Fibroblast of pulmonary artery (primary cell): Measurements from ENCODE around the gene KDM2A.

ENCODE experiments used
- DNase-seq: peaks from one replicate; pipeline ENCODE4 v3.0.0-alpha.2; 2010; ENCODE audit warnings: low read depth
- H3K4me3 ChIP-seq: replicated peaks from 2 replicates; pipeline ENCODE4 v1.5.1; 2011; ENCODE audit warnings: low read depth, mild to moderate bottlenecking, control low read depth, low read length, moderate library complexity
- TF ChIP-seq, protein P1 (sequence below): IDR thresholded peaks from 2 replicates; pipeline ENCODE4 v1.5.1; 2011; ENCODE audit warnings: mild to moderate bottlenecking, control low read depth, low read length, inconsistent platforms; ENCODE audit errors: missing control alignments

KDM2A gene

GRCh38 chr11:67266449-67267187 is 147.6 kb downstream of the KDM2A start, which contains the start of gene GRK2:
Gene GRK2 (plus strand): TSS chr11:67266473. CDS start chr11:67266700, 227 bp downstream.
- TF ChIP-seq, protein P1, sequence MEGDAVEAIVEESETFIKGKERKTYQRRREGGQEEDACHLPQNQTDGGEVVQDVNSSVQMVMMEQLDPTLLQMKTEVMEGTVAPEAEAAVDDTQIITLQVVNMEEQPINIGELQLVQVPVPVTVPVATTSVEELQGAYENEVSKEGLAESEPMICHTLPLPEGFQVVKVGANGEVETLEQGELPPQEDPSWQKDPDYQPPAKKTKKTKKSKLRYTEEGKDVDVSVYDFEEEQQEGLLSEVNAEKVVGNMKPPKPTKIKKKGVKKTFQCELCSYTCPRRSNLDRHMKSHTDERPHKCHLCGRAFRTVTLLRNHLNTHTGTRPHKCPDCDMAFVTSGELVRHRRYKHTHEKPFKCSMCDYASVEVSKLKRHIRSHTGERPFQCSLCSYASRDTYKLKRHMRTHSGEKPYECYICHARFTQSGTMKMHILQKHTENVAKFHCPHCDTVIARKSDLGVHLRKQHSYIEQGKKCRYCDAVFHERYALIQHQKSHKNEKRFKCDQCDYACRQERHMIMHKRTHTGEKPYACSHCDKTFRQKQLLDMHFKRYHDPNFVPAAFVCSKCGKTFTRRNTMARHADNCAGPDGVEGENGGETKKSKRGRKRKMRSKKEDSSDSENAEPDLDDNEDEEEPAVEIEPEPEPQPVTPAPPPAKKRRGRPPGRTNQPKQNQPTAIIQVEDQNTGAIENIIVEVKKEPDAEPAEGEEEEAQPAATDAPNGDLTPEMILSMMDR, result no peak
- H3K4me3 ChIP-seq, result peak within 1 kb of the TSS; percentile 80
- DNase-seq, result peak; percentile 41

DNA sequence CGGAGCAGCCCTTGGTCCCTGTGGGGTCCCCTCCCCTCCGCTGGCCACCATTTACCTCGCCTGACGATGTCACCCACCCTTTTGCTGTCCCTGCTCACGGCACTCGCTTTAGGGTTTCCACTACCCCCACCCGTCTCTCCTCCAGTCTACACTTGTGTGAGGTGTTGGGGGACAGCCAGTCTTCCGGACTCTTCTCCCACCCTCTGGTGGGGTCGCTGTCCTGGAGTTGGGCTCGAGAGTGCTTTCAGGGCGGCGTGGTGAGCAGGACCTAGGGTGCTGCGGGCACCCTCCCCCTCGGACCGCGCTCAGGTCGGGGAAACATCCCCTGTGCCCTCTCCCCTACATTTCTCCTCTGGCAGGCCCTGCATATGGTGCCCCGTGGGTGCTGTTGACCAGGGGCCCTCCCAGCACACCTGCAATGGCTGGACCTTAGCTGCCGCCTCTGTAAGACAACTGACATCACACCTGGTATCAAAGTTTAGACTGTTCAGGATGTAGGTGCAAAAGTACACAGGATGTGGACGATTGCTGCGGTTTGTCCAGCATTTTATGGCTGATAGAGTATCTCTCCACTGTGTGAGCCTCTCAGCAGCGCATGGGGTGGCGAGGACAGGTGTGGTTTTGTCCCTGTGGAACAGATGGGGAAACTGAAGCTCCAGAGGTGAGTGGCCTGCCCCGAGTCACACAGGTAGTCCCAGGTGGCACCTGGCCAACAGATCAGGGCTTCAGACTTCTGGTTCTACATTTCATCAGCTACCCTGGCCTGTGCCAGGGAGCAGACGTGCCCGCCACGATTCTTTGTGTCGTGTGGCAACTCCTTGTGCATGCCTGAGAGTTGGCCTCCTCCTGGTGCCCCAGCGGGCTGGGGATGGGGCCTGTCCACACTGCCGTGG is 148.4 kb downstream of the KDM2A start:
- TF ChIP-seq, protein P1, result no peak
- H3K4me3 ChIP-seq, result peak overlapping the region; percentile 80
- no peak for DNase-seq

DNA sequence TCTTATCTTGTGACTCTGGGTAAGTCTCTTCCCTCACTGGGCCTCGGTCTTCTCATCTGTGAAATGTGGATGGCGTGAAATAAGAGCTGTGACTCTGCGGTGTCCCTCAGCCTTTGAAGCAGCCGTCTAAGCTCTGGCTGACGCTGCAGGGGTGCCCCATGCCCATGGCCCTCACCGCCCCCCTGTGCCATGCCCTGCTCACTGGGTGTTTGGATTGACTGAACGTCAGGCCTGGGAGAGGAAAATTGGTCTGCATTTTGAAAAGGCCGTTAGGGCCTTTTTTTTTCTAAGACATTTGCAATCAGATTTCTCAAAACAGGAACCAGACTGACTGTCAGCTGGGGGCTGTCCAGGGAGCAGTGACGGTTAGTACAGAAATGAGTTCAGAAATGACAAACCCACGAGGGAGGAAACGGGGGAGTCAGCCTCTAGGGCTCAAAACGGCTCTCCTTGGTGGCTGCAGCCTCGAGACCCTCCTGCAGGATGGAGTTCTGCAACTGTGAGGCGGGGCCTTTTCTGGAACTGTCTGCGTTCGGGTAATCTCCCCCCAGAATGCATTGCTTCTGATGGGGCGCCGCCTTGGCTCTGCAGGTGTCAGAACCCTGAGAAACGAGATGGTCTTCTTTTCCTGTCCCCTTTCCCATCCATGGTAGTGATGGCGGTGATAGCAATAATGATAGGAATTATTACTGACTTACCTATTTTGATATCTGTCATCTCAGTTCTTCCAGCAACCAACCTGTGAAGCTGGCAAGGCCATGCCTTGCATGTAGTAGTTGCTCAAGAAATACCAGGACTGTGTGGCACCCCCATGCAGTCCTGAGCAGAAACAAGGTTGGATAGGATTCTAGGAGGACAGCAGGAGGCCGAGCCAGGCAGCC is 149.3 kb downstream of the KDM2A start:
- TF ChIP-seq, protein P1, result no peak
- no peak for DNase-seq
- H3K4me3 ChIP-seq, result peak overlapping the region; percentile 80

GRCh38 chr11:67268962-67269268 is 149.9 kb downstream of the KDM2A start:
- H3K4me3 ChIP-seq, result no peak overlapping the region
- DNase-seq, result no peak
- TF ChIP-seq, protein P1, result no peak

DNA sequence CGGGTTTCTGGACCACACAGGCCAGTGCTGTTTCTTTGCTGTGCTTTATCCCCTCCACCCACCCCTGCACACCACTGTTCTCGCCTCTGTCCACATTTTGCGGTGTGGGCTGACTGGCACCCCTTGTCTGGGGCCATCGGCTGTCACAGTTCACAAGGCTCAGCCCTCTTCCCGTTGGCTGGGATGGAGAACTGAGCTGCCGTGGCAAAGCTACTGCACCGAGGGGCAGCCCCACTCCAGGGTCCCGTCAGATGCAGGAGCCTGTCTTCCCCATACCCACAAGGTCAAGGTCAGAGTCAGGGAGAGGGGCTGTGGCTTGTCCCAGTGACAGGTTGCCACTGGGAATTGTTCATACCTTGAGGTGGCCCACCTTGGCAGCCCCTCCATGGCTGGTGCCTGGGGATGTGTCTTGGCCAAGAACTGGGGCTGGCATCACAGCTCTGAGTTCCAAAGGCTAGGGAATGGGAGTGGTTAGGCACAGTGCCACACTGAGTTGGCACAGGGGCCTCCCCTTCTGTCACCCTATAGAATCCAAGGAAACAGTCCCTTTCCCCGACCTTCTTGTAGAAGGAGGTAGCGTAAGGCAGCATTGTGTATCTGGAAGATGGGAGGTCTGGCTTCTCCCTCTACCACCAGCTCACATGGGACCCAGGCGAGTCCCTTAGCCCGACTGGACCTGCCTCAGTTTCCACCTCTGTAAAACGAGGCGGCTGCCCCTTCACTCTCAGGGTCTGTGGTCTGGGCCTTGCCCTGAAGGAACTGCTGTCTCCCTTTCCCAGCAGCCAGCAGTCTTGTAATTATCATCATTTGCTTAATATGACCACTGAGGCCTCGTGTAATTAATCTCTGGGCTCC is 150.6 kb downstream of the KDM2A start:
- DNase-seq, result no peak
- TF ChIP-seq, protein P1, result no peak
- peak overlapping the region; percentile 31 for H3K4me3 ChIP-seq
